A673 (cell line): ENCODE data around the gene EPB41L4B.

Experiments
- CTCF ChIP-seq: fragments of 300-800, 200-600 bp; sonication (generic); conservative IDR thresholded peaks from 2 replicates; pipeline ENCODE4 v1.5.1; 2017; ENCODE audit warnings: low read depth, mild to moderate bottlenecking, antibody characterized with exemption, low read length, moderate library complexity, mixed read lengths
- EZH2 ChIP-seq: fragments of 200-600 bp; sonication (generic); IDR thresholded peaks from 2 replicates; pipeline ENCODE4 v1.6.1; 2017; ENCODE audit warnings: borderline replicate concordance, low read depth, mild to moderate bottlenecking, mixed read lengths, antibody characterized with exemption, low read length; ENCODE audit not compliant: poor library complexity, severe bottlenecking

GRCh38 chr9:109253637-109254284 is 67.1 kb downstream of the EPB41L4B start:
- TF ChIP-seq CTCF (no peak), EZH2 (no peak)
